Epithelial cell of esophagus (primary cell): Measurements from ENCODE around the gene NMB.

Source experiments
- DNase-seq: peaks from one replicate; pipeline ENCODE4 v3.0.0; 2010; ENCODE audit warnings: low read depth
- H3K4me3 ChIP-seq: 2 replicates; pipeline ENCODE4 v1.5.1; 2011; ENCODE audit warnings: mild to moderate bottlenecking, low read length, control low read depth
- CTCF ChIP-seq: IDR thresholded peaks from 2 replicates; pipeline ENCODE4 v1.5.1; 2011; ENCODE audit warnings: low read depth, mild to moderate bottlenecking, low read length, control low read depth, inconsistent platforms; ENCODE audit not compliant: insufficient read depth; ENCODE audit errors: missing control alignments

NMB gene

GRCh38 chr15:84633311-84634227 is 24.4 kb downstream of the NMB start:
- peak; percentile 84 for DNase-seq
- peak overlapping the region; percentile 55 for H3K4me3 ChIP-seq
- TF ChIP-seq CTCF: no peak

- H3K4me3 ChIP-seq: peak overlapping the region; percentile 90
- DNase-seq: no peak
- no peak for TF ChIP-seq CTCF
These were observed 26.2 kb downstream of the NMB start for GRCh38 chr15:84631706-84632272.

GRCh38 chr15:84629033-84629432 is 29.0 kb downstream of the NMB start:
- TF ChIP-seq CTCF: no peak

GRCh38 chr15:84625123-84625522 is 32.9 kb downstream of the NMB start:
- H3K4me3 ChIP-seq: no peak overlapping the region
- TF ChIP-seq CTCF: no peak
- DNase-seq: no peak

More at GRCh38 chr15:84629033-84629432, 29.0 kb downstream of the NMB start:
- no peak overlapping the region for H3K4me3 ChIP-seq
- no peak for DNase-seq

GRCh38 chr15:84624359-84624758 is 33.6 kb downstream of the NMB start:
- no peak for DNase-seq
- H3K4me3 ChIP-seq: no peak overlapping the region
- TF ChIP-seq CTCF: no peak

- H3K4me3 ChIP-seq: no peak overlapping the region
- TF ChIP-seq CTCF: no peak
- DNase-seq: no peak
These were observed 36.5 kb downstream of the NMB start for GRCh38 chr15:84621358-84621979.
